H1 (cell line): ENCODE results near the gene PLAAT2. TPM values are rescaled to one million over a fixed set of nuclear protein-coding genes. Genes with fewer than 3 reads are reported as not detected.

Source experiments
- CTCF ChIA-PET: fragments of 300-600 bp; sonication (Branson Sonifier 250); formaldehyde crosslinking; loops from one replicate; lab custom pipeline; 2021; ENCODE audit not compliant: partially characterized antibody; lab: Charles Lee
- POLR2A ChIA-PET: fragments of 300-600 bp; sonication (Branson Sonifier 250); formaldehyde crosslinking; loops from one replicate; lab custom pipeline; 2021; ENCODE audit warnings: inconsistent platforms; ENCODE audit not compliant: partially characterized antibody; lab: Charles Lee
- DNase-seq, 2 experiments: peaks; one replicate each; pipeline versions ENCODE4 v3.0.0 to v3.0.0-alpha.2; 2010 to 2022; ENCODE audit warnings: low spot score in 2 of 2, low read depth in 1 of 2, mixed read lengths in 1 of 2
- FAIRE-seq: peaks from 2 replicates; lab custom pipeline; 2011; peaks lifted over from hg19 to GRCh38; lab: Jason Lieb, UNC
- H2AFZ ChIP-seq: 2 replicates; pipeline ENCODE4 v1.8.1; 2012; ENCODE audit warnings: low read length, inconsistent platforms
- H2AK5ac ChIP-seq: 2 replicates; pipeline ENCODE4 v1.6.1; 2013; ENCODE audit warnings: low read depth, low read length
- H2BK120ac ChIP-seq: replicated peaks from 2 replicates; pipeline ENCODE3; 2013; ENCODE audit warnings: low read depth, low read length, inconsistent platforms
- H2BK12ac ChIP-seq: 2 replicates; pipeline ENCODE4 v1.6.1; 2013; ENCODE audit warnings: low read depth, low read length
- H2BK15ac ChIP-seq: 2 replicates; pipeline ENCODE4 v1.6.1; 2013; ENCODE audit warnings: low read length
- H2BK20ac ChIP-seq: 2 replicates; pipeline ENCODE4 v1.6.1; 2013; ENCODE audit warnings: low read length
- H2BK5ac ChIP-seq: 2 replicates; pipeline ENCODE4 v1.6.1; 2013; ENCODE audit warnings: low read depth, low read length
- H3K14ac ChIP-seq: 2 replicates; pipeline ENCODE4 v1.6.1; 2013; ENCODE audit warnings: inconsistent platforms; ENCODE audit not compliant: insufficient read length
- H3K18ac ChIP-seq: 2 replicates; pipeline ENCODE4 v1.6.1; 2013; ENCODE audit warnings: low read length; ENCODE audit errors: extremely low read depth
- H3K23ac ChIP-seq: 2 replicates; pipeline ENCODE4 v1.6.1; 2013; ENCODE audit warnings: inconsistent platforms; ENCODE audit not compliant: insufficient read length
- H3K23me2 ChIP-seq: 2 replicates; pipeline ENCODE4 v1.6.1; 2013; ENCODE audit warnings: low read depth, low read length
- H3K27ac ChIP-seq: 2 replicates; pipeline ENCODE4 v1.6.1; 2011; ENCODE audit warnings: low read depth, low read length, inconsistent platforms
- H3K27me3 ChIP-seq, 4 experiments: replicated peaks in 1 of 4; 1 replicate in 1 of 4; 2 replicates in 3 of 4; pipeline versions ENCODE4 v1.6.1 to v1.8.1; 2011 to 2013; ENCODE audit warnings: low read length in 3 of 4, mild to moderate bottlenecking in 3 of 4, inconsistent platforms in 2 of 4, mixed read lengths in 2 of 4, moderate library complexity in 1 of 4; ENCODE audit not compliant: control insufficient read depth in 3 of 4, insufficient read depth in 3 of 4; ENCODE audit errors: extremely low read depth in 1 of 4
- H3K36me3 ChIP-seq, 4 experiments: 2 replicates each; pipeline versions ENCODE4 v1.6.1 to v1.8.1; 2011 to 2013; ENCODE audit warnings: mild to moderate bottlenecking in 4 of 4, low read length in 3 of 4, moderate library complexity in 2 of 4, control low read depth in 1 of 4, inconsistent platforms in 1 of 4; ENCODE audit not compliant: insufficient read depth in 4 of 4, control insufficient read depth in 2 of 4
- H3K4ac ChIP-seq: replicated peaks from 2 replicates; pipeline ENCODE3; 2013; ENCODE audit warnings: low read length, low read depth, mixed read lengths, inconsistent platforms; ENCODE audit not compliant: insufficient read length
- H3K4me1 ChIP-seq, 4 experiments: replicated peaks in 1 of 4; 1 replicate in 1 of 4; 2 replicates in 3 of 4; pipeline versions ENCODE4 v1.6.1 to v1.8.1; 2011 to 2013; ENCODE audit warnings: low read length in 3 of 4, inconsistent platforms in 2 of 4, mixed read lengths in 1 of 4; ENCODE audit not compliant: insufficient read depth in 4 of 4, control insufficient read depth in 3 of 4
- H3K4me2 ChIP-seq, 2 experiments: 2 replicates each; pipeline versions ENCODE4 v1.6.1 to v1.8.1; 2011 to 2013; ENCODE audit warnings: low read depth in 2 of 2, low read length in 2 of 2, control low read depth in 1 of 2, inconsistent platforms in 1 of 2, mild to moderate bottlenecking in 1 of 2; ENCODE audit not compliant: insufficient read depth in 1 of 2
- H3K4me3 ChIP-seq, 4 experiments: fragments of 200-600, 300-600 bp in 1 of 4; sonication (generic), shearing (Covaris generic), sonication (Bioruptor Twin) in 1 of 4; 2 replicates each; pipeline versions ENCODE4 v1.5.1 to v1.8.1; 2011 to 2016; ENCODE audit warnings: low read length in 4 of 4, low read depth in 3 of 4, control low read depth in 2 of 4, inconsistent platforms in 2 of 4, mild to moderate bottlenecking in 2 of 4, mixed read lengths in 1 of 4, moderate library complexity in 1 of 4; ENCODE audit not compliant: insufficient read depth in 2 of 4; ENCODE audit errors: extremely low read depth in 1 of 4
- H3K56ac ChIP-seq: replicated peaks from 2 replicates; pipeline ENCODE3; 2013; ENCODE audit warnings: low read depth, mild to moderate bottlenecking, mixed read lengths, low read length, inconsistent platforms; ENCODE audit not compliant: insufficient read length
- H3K79me1 ChIP-seq: 2 replicates; pipeline ENCODE4 v1.6.1; 2013; ENCODE audit warnings: low read depth, low read length, control low read depth
- H3K79me2 ChIP-seq, 2 experiments: 2 replicates each; pipeline versions ENCODE4 v1.6.1 to v1.8.1; 2012 to 2013; ENCODE audit warnings: low read length in 2 of 2, mild to moderate bottlenecking in 2 of 2, inconsistent platforms in 1 of 2; ENCODE audit not compliant: insufficient read depth in 2 of 2, control insufficient read depth in 1 of 2
- H3K9ac ChIP-seq, 4 experiments: replicated peaks in 1 of 4; 1 replicate in 1 of 4; 2 replicates in 3 of 4; pipeline versions ENCODE4 v1.6.1 to v1.8.1; 2011 to 2013; ENCODE audit warnings: low read depth in 3 of 4, low read length in 3 of 4, control low read depth in 2 of 4, mild to moderate bottlenecking in 2 of 4, moderate library complexity in 2 of 4, inconsistent platforms in 1 of 4; ENCODE audit errors: extremely low read depth in 1 of 4
- H3K9me3 ChIP-seq, 2 experiments: 2 replicates each; pipeline versions ENCODE4 v1.6.1 to v1.8.1; 2012 to 2013; ENCODE audit warnings: mild to moderate bottlenecking in 2 of 2, moderate library complexity in 2 of 2, control low read depth in 1 of 2, inconsistent platforms in 1 of 2, low read depth in 1 of 2, low read length in 1 of 2, mixed read lengths in 1 of 2; ENCODE audit not compliant: insufficient read depth in 2 of 2
- H4K20me1 ChIP-seq, 2 experiments: replicated peaks in 1 of 2; 2 replicates each; pipeline versions ENCODE3 to v1.8.1; 2011 to 2013; ENCODE audit warnings: inconsistent platforms in 2 of 2, low read length in 2 of 2, mild to moderate bottlenecking in 1 of 2; ENCODE audit not compliant: insufficient read depth in 2 of 2, control insufficient read depth in 1 of 2
- H4K5ac ChIP-seq: 2 replicates; pipeline ENCODE4 v1.6.1; 2013; ENCODE audit warnings: low read length, low read depth, mixed read lengths, inconsistent platforms; ENCODE audit not compliant: insufficient read length
- H4K8ac ChIP-seq: 2 replicates; pipeline ENCODE4 v1.8.0; 2013; ENCODE audit warnings: mild to moderate bottlenecking, moderate library complexity, low read length, inconsistent platforms; ENCODE audit not compliant: insufficient read depth; ENCODE audit errors: extremely low read depth
- H4K91ac ChIP-seq: replicated peaks from 2 replicates; pipeline ENCODE3; 2013; ENCODE audit warnings: low read length, mixed read lengths, inconsistent platforms; ENCODE audit not compliant: insufficient read length
- JUND ChIP-seq: IDR thresholded peaks from 2 replicates; pipeline ENCODE4 v1.6.1; 2011; ENCODE audit warnings: mild to moderate bottlenecking, improper control_type of control experiment, low read length
- RBBP5 ChIP-seq: IDR thresholded peaks from 2 replicates; pipeline ENCODE4 v1.7.1; 2012; ENCODE audit warnings: low read depth, mild to moderate bottlenecking, inconsistent platforms, low read length, moderate library complexity, borderline replicate concordance
- WGBS, 2 experiments: shearing (Covaris generic) in 1 of 2; methylation state at CpG; one replicate each; pipeline versions ENCODE4 v1.1.6 to v1.1.7; 2013 to 2015; ENCODE audit warnings: low lambda C conversion rate in 2 of 2, mixed read lengths in 2 of 2, inconsistent platforms in 1 of 2, low coverage in 1 of 2, missing lambda C conversion rate in 1 of 2; ENCODE audit not compliant: insufficient replicate concordance in 2 of 2, insufficient coverage in 1 of 2, insufficient read length in 1 of 2; ENCODE audit errors: extremely low coverage in 1 of 2, missing lambda C conversion rate in 1 of 2; 5-methylcytosine and 5-hydroxymethylcytosine counted together
- polyA plus RNA-seq, 7 experiments: library from polyadenylated mRNA; depleted of rRNA in 3 of 7; stranded (reverse) in 5 of 7; unstranded in 2 of 7; fragments of >200 nt in 5 of 7; fragments of 200-250 nt in 2 of 7; gene quantifications; 1 replicate in 5 of 7; 2 replicates in 1 of 7; 4 replicates in 1 of 7; pipeline versions ENCODE4 v1.2.1 to v1.2.3, GENCODE V29; 2011 to 2013; ENCODE audit warnings: missing spikeins in 2 of 7, mixed read lengths in 2 of 7
- total RNA-seq: library from RNA; stranded (reverse); fragmentation: NEBNext Ultra II Directional; extraction: Animal tissue kit (Norgen Biotek cat#: 25700); gene quantifications from 2 replicates; pipeline ENCODE4 v1.2.1, GENCODE V29; 2021
- TF ChIP-seq, protein P1 (sequence below): IDR thresholded peaks from 2 replicates; pipeline ENCODE4 v1.6.1; 2012; ENCODE audit warnings: inconsistent platforms
- TF ChIP-seq, protein P2 (sequence below): IDR thresholded peaks from 2 replicates; pipeline ENCODE4 v1.6.1; 2012; ENCODE audit warnings: inconsistent platforms

The PLAAT2 gene
- total and polyA plus RNA-seq, 2 of the 8 experiments (the other 6 are each of a cell fraction or from before 2014, with no cell fraction given), result 0.39 TPM; not detected in 1

- H3K23ac ChIP-seq, result no peak within 1 kb of the TSS
- peaks cover 9 to 18% (median 15%) of the 10 kb centered on the region in 4 experiments for H3K4me1 ChIP-seq
- no peak within 1 kb of the TSS for H2AFZ ChIP-seq
- TF ChIP-seq JUND (peak; percentile 82), RBBP5 (no peak)
- TF ChIP-seq, protein P1, sequence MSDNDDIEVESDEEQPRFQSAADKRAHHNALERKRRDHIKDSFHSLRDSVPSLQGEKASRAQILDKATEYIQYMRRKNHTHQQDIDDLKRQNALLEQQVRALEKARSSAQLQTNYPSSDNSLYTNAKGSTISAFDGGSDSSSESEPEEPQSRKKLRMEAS, result peak; percentile 41; the same call in 1 of the 2 replicates
- TF ChIP-seq, protein P2, sequence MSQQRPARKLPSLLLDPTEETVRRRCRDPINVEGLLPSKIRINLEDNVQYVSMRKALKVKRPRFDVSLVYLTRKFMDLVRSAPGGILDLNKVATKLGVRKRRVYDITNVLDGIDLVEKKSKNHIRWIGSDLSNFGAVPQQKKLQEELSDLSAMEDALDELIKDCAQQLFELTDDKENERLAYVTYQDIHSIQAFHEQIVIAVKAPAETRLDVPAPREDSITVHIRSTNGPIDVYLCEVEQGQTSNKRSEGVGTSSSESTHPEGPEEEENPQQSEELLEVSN, result 0 out of 2 replicates have a peak, but pooled peaks have one; percentile 24
- H2AK5ac ChIP-seq, result peak within 1 kb of the TSS; percentile 78; the same call in 1 of the 2 replicates
- peak within 1 kb of the TSS; percentile 88 for H3K18ac ChIP-seq
- peak within 1 kb of the TSS; percentile 81 for H4K91ac ChIP-seq
- H3K27me3 ChIP-seq, result no peaks in the 10 kb centered on the region
- peak within 1 kb of the TSS; percentile 55 for H2BK120ac ChIP-seq
- ChIA-PET POLR2A (interaction anchor here (1.2 to 3.0 kb wide), 2 partner anchors 23 to 26 kb away, joined by 4 to 17 read pairs; no protein-coding TSS in a partner anchor), CTCF (interaction anchor here (0.8 to 8.2 kb wide), 8 partner anchors 10 to 88 kb away, joined by 3 to 97 read pairs (median 4); partner anchors contain the start of gene PLAAT5)
- H3K27ac ChIP-seq, result no peak within 1 kb of the TSS
- no peaks in the 10 kb centered on the region for H3K79me1 ChIP-seq
- H3K23me2 ChIP-seq, result no peaks in the 10 kb centered on the region
- H4K20me1 ChIP-seq, result no peaks in the 10 kb centered on the region
- H3K4ac ChIP-seq, result peak within 1 kb of the TSS; percentile 55
- H3K4me3 ChIP-seq, result no peak within 1 kb of the TSS
- WGBS, 2 experiments, result 81% methylated on average over 12 of the region's 15 CpGs; no CpG with 5 or more reads in 1 of the 2 experiments
- H3K56ac ChIP-seq, result no peak within 1 kb of the TSS
- DNase-seq (no peak), FAIRE-seq (no peak)
- peak within 1 kb of the TSS; percentile 98 for H2BK20ac ChIP-seq
- no peaks in the 10 kb centered on the region for H3K79me2 ChIP-seq
- no peaks in the 10 kb centered on the region for H3K36me3 ChIP-seq
- H3K9ac ChIP-seq, result no peak within 1 kb of the TSS; a peak in 1 of 7 replicates
- peak within 1 kb of the TSS; percentile 24 for H4K5ac ChIP-seq
- H3K14ac ChIP-seq, result no peak within 1 kb of the TSS
- H2BK15ac ChIP-seq, result peak within 1 kb of the TSS; percentile 55; the same call in 1 of the 2 replicates
- peak within 1 kb of the TSS; percentile 90; the same call in 1 of the 2 replicates for H2BK5ac ChIP-seq
- H2BK12ac ChIP-seq, result peak within 1 kb of the TSS; percentile 93
- peak within 1 kb of the TSS in 1 of 2 experiments; percentile 16; a peak in 1 of 4 replicates for H3K4me2 ChIP-seq
- H4K8ac ChIP-seq, result no peak within 1 kb of the TSS
- no peaks in the 10 kb centered on the region for H3K9me3 ChIP-seq
Observed at GRCh38 chr11:63505857-63506528, 57.2 kb downstream of the PLAAT2 start, which contains the start of gene LGALS12. LGALS12 (plus strand) TSS chr11:63506084; CDS start chr11:63506459, 375 bp downstream.
